Germinal center (tissue), 1 donor: Measurements from ENCODE around the gene CGB1.
A peak's percentile ranks its signal among the peaks of the same experiment; 100 is the strongest.
"Not testable (repeated sequence)": the region's sequence is repeated elsewhere in the genome, so short reads cannot be mapped to it uniquely, and the experiment has no call there.

Source experiments
- DNase-seq: peaks from one replicate; pipeline ENCODE4 v3.0.0; 2012; ENCODE audit warnings: mixed read lengths, low spot score

Gene CGB1

DNA sequence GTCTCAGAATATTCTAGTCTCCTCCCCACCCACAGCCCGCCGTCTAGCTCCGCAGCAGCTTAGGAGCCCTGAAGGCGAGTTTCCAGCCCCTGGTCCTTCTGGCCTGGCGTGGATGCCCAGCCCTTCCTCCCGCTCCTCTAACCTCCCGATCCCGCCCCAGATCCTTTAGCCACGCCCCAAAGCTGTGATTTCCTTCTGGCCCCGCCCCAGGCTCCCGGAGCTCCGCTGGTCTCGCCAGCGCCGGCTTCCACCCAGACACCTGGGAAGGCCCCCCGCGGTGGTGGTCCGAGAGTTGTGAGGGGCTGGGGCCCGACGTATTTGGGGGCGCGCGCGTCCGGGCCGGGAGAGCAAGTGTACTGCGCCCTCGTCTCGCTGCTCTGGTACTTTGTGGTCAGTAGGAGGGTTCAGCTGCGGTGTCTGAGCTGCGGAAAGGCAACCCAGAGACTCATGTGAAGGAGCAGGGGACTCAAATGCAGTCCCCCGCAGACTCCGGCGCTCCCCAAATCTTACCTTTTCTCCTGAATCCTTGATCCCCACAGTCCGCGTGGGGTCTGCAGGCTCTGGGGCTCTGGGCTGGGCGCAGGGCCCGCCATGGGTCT lies 21.0 kb upstream of the CGB1 start, which contains the start of gene CGB7:
Gene CGB7 (minus strand): TSS at position 114 of the 599 bp plus-strand sequence. CDS start 2,374 bp downstream, outside the sequence.
- peak; percentile 46 for DNase-seq

GRCh38 chr19:49056902-49057596 lies 20.4 kb upstream of the CGB1 start:
- not testable (repeated sequence) for DNase-seq

- peak; percentile 80 for DNase-seq
Observed at GRCh38 chr19:49056101-49056901, 19.6 kb upstream of the CGB1 start.

GRCh38 chr19:49050376-49051033 lies 13.8 kb upstream of the CGB1 start:
- not testable (repeated sequence) for DNase-seq

DNA sequence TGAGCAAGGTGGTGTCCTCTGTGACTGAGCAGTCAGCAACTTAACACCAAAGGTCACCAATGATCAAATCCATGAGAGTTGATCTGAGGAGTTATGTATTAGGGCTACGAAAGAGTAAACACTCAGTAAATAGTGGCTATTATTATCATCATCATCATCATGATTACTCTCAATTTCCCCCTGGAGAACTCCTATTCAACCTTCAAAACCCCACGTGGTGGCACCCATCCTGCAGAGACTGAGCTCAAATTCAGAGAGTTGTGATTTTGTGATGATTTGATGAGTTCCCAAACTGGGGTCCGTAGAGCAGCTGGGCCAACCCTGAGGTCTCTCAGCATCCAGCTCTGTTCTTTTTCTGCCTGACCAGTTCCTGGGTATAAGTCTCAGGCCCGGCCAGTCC lies 13.1 kb upstream of the CGB1 start:
- DNase-seq, result not testable (repeated sequence)

GRCh38 chr19:49049011-49049410 lies 12.3 kb upstream of the CGB1 start, which contains the start of gene CGB8:
CGB8 (minus strand) TSS chr19:49049111; CDS start chr19:49048739, 372 bp downstream.
- DNase-seq, result not testable (repeated sequence)

DNA sequence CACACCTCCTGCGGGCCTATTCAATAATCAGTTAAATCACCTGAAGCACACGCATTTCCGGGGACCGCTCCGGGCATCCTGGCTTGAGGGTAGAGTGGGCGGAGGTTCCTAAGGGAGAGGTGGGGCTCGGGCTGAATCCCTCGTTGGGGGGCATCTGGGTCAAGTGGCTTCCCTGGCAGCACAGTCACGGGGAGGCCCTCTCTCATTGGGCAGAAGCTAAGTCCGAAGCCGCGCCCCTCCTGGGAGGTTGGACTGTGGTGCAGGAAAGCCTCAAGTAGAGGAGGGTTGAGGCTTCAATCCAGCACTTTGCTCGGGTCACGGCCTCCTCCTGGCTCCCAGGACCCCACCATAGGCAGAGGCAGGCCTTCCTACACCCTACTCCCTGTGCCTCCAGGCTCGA lies 6.9 kb upstream of the CGB1 start, which contains the start of gene CGB5:
Gene CGB5 (plus strand): TSS at position 301 of the 400 bp plus-strand sequence. CDS start 362 bp downstream, outside the sequence.
- DNase-seq, result not testable (repeated sequence)

DNA sequence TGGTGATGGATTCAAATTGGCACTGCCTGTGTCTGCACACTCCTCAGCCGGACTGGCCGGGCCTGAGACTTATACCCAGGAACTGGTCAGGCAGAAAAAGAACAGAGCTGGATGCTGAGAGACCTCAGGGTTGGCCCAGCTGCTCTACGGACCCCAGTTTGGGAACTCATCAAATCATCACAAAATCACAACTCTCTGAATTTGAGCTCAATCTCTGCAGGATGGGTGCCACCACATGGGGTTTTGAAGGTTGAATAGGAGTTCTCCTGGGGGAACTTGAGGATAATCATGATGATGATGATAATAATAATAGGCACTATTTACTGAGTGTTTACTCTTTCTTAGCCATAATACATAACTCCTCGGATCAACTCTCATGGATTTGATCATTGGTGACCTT lies 6.0 kb upstream of the CGB1 start:
- DNase-seq, result not testable (repeated sequence)

DNA sequence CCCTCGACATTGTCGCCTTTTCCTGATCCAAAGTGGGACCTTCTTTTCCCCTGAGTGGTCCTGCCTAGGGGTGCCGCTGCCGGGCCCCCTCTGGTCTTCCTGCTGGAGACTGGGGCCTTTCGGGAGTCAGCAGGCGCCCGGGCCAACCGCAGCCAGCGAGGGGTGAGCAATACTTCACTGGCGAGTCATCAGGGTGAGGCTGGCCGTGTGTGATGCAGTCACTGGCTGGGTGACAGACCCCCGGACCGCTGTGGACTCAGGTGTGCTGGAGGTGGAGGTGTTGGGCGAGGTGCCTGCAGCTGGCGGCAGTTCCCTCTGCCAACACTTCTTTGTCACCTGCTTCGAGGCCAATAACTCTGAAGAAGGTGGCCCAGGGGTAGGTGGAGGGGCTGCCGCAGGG lies 5.5 kb upstream of the CGB1 start:
- DNase-seq, result no peak

DNA sequence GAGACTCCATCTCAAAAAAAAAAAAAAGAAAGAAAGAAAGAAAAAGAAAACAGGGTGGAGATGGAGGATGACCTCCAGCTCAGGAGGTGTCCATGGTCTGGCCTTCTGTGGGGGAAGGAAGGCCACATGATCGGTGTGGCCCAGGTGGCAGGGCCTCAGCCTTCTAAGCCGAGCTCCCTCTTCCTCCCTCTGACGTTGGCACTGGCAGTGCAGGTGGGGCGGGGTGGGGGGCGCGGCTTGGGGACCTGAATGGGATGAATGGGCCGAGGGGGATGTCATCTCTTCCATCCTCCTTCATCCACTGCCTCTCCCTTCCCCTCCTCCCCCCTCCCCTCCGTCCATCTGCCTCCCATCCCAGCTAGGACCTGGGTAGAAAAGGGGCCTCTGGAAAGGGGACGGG lies 3.0 kb upstream of the CGB1 start:
- DNase-seq, result not testable (repeated sequence)

GRCh38 chr19:49038557-49039276 lies 2.0 kb upstream of the CGB1 start:
- not testable (repeated sequence) for DNase-seq

- not testable (repeated sequence) for DNase-seq
Observed at GRCh38 chr19:49038111-49038510, 1.4 kb upstream of the CGB1 start.

DNA sequence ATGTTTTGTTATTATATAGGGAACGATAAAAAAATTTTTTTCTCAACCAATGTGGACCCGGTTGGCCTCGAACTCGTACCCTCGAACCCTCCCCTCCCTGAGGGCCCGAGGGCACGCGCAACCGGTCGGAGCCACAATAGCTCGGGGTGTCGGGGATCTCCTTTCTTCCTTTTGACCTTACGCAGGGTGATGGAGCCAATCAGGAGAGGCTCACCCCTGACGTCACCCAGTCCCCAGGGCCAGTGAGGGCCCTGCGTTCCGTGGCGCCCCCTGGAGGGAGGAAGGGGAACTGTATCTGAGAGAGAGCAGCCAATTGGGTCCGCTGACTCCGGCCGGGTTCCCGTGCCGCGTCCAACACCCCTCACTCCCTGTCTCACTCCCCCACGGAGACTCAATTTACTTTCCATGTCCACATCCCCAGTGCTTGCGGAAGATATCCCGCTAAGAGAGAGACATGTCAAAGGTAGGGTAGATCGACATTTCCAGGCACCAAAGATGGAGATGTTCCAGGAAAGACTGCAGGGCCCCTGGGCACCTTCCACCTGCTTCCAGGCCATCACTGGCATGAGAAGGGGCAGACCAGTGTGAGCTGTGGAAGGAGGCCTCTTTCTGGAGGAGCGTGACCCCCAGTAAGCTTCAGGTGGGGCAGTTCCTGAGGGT lies 4.9 kb downstream of the CGB1 start, which contains the start of gene CGB2:
Gene CGB2 (plus strand): TSS at position 249 of the 660 bp plus-strand sequence. CDS start 206 bp downstream, at position 455.
- DNase-seq, result peak; percentile 38

- not testable (repeated sequence) for DNase-seq
Observed at GRCh38 chr19:49030323-49030722, 6.4 kb downstream of the CGB1 start.

DNA sequence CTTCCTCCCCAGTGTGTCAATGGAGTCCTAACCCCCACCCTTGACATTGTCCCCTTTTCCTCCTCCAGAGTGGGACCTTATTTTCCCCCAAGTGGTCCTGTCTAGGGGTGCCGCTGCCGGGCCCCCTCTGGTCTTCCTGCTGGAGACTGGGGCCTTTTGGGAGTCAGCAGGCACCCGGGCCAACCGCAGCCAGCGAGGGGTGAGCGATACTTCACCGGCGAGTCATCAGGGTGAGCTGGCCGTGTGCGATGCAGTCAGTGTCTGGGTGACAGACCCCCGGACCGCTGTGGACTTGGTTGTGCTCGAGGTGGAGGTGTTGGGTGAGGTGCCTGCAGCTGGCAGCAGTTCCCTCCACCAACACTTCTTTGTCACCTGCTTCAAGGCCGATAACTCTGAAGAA lies 6.9 kb downstream of the CGB1 start:
- not testable (repeated sequence) for DNase-seq

- DNase-seq, result not testable (repeated sequence)
Observed at GRCh38 chr19:49028686-49029085, 8.0 kb downstream of the CGB1 start.

GRCh38 chr19:49025599-49025998 lies 11.1 kb downstream of the CGB1 start:
- DNase-seq, result not testable (repeated sequence)

GRCh38 chr19:49025088-49025487 lies 11.6 kb downstream of the CGB1 start:
- not testable (repeated sequence) for DNase-seq

- not testable (repeated sequence) for DNase-seq
Observed at GRCh38 chr19:49024233-49024632, 12.5 kb downstream of the CGB1 start, which contains the start of gene CGB3. CGB3 (minus strand) TSS chr19:49024333; CDS start chr19:49023971, 362 bp downstream.

DNA sequence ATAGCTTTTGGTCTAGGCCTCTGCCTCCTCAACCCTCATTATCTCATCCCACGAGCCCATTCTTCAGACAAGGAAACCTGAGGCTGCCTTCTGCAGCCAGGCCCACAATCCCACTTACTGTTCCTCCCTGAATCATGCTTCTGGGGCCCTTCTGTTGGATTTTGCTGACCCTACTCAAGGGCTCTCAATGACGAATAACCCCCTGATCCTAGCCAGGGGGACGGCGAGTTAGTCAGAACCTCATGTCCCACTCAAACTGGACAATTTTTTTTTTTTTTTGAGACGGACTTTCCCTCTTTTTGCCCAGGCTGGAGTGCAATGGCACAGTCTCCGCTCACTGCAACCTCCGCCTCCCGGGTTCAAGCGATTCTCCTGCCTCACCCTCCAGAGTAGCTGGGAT lies 14.6 kb downstream of the CGB1 start:
- no peak for DNase-seq
